NCI-H2227 (cell line): ENCODE measurements around the gene LRRC4B.

ENCODE experiments used
- DNase-seq: peaks from one replicate; lab custom pipeline; 2025; ENCODE audit not compliant: unreplicated experiment; lab: John Stamatoyannopoulos, UW

The LRRC4B gene

DNA sequence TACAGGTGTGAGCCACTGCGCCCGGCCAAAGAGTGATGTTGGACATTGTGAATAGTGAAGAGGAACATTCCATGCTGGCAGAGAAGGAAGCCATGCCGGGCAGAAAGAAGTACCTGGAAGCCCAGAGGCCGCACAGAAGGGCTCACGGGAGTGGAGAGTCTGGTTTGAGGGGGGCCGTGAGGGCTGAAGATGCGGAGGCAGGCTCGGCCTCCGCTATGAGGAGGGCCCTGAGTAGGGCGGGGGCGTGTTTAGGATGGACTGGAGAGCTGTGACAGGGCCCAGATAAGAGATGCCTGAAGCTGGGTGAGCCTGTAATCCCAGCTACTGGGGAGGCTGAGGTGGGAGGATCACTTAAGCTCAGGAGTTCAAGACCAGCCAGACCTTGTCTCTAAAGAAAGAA, 58.9 kb downstream of the LRRC4B start:
- DNase-seq = no peak

DNA sequence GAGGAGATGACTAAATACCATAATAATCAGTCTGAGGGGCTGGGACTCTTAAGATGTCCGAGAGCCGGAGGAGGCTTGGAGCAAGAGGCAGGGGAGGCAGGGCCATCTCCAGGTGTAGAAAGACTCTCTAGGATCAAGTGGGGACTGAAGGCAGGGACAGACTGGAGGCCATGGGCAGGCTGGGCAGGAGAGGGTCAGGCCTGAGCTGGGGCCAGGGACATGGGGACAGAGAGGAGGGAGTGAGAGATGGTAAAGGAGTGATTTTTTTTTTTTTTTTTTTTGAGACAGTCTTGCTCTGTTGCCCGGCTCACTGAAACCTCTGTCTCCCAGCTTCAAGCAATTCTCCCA, 59.4 kb downstream of the LRRC4B start:
- no peak for DNase-seq

DNA sequence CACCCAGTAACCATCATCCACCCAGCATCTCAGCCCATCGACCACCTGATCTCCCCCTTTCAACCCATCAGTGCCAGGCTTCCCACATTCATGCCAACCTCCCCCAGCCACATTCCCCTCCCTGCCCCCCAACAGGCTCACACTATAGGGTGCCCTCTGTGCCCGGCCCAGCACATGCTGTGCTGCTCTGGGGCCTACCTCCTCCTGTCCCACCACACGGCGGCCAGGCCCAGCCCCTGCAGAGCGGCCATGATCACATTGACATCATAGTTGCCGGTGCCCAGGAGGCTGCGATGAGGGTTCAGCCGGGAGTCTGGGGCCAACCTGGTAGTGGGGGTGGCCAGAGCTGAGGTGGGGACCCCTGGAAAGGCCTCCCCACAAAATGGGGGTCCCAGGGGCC, 60.9 kb downstream of the LRRC4B start:
- no peak for DNase-seq

DNA sequence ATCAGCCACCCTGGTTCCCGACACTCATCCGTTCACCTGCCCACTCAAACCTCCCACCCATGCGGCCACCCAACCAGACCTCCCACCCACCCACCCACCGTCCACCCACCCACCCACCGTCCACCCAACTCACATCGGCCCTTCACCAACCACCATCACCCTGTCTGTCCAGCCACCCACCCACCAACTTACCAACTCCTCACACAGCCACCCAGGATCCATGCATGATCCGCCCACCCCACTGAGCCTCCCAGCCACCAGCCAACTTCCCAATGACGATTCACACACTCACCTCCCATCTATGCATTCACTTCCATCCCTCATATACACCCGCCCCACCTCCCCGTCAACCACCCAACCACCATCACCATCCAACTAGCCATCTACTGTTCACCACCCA, 61.5 kb downstream of the LRRC4B start:
- DNase-seq = no peak

DNA sequence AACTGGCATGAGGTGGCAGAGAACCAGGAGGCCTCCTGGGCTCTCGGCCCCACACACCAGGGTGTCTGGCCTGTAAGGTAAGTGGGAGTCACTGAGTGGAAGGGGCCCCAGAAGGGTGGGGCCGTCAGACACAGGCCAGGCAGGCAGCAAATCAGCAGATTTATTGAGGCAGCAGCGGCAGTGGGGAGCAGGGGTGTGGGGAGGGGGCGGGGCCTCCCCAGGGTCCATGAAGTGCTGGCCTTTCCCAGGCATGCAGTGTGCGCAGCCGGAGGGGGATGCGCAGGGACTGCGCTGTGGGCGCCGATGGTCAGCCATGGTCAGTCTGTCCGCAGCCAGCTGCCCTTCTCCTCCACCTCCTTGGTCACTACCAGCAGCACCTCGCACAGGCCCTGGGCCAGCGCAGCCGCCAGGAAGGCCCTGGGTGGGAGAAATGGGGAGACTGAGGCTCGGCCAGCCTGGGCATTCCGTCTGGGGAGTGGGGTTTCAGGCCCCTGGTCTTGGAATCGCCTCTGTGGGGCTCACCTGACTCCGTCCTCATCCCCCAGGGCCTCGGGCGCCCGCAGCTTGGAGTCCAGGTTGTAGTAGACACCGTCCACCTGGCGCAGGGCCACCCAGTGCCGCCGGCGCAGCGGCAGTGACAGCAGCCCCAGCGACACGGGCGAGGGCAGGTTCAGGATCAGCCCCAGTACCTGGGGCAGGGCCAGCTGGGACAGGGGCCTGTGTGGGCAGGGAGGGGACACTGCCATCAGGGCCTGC, 62.2 kb downstream of the LRRC4B start:
- no peak for DNase-seq

DNA sequence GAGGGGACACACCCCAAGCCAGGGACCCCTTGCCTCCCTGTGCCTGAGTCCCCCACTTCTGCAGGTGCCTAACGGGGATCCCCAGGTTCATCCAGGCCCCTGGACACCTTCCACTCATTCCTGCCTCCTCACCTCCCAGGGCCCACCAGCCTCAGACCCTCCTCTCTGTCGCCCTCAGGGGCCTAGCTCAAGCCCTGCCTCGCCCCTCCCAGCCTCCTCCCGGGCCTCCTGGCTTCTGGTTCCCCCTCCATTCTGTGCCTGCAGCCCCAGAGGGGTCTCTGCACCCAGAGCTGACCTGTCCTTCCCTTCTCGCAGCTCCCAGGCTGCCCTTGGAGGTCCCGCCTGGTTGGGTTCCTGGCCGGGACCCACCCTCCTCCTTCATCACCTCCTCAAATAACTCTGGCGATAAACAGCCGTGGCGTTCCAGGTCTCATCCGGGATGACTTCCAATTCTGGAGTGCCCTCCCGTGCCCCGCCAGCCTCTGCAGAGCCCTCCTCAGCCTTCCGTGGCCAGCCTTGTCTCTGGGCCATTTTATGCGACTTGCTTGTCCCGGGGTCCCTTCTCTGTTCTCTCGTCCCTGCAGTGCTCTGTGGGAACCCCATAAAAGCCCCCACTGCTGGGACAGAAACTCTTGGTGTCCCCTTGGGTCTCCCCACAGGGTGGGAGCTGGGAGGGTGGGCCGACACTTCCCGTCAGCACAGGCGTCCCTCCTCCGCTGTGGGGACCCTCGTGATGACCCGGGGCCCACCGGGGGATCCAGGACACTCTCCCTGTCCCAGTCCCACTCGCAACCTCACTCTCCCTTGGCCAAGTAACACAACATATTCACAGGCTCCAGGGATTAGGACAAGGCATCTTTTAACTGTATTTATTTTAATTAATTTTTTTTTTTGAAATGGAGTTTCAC, 66.4 kb downstream of the LRRC4B start:
- no peak for DNase-seq

DNA sequence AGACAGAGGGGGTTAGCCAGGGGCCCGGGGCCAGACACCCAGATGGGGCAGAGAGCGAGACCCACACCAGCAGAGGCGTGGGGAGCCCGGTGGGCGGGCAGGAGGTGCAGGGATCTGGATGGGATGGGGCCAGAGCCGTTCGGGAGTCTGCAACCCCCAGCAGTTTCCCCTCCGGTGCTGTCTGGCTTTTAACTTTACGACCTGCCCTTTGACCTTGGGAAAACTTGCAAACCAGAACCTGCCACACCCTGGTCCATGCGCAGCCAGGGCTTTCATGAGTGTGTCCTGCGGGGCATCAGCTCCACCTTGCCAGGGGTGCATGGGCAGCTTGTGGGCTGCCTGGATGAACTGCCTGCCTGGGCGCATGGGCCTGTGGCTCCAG, 67.1 kb downstream of the LRRC4B start:
- DNase-seq = no peak

DNA sequence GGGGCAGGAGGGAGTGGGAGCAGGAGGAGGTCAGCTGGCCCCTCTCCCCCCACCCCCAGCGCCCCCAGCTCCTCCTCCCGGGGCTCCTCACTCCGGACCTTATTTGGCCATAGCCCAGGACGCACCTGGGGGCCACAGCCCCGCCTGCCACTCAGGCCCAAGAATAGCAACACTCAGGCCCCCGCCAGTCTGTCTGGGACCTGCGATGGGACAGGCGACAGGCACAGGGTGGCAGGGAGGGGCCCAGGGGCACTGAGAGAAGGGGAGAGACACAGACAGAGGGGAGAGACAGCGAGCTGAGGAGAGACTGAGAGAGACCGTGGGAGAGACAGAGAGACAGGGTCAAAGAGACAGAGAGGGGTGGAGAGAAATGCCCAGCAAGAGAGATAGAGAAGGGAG, 67.5 kb downstream of the LRRC4B start:
- no peak for DNase-seq

DNA sequence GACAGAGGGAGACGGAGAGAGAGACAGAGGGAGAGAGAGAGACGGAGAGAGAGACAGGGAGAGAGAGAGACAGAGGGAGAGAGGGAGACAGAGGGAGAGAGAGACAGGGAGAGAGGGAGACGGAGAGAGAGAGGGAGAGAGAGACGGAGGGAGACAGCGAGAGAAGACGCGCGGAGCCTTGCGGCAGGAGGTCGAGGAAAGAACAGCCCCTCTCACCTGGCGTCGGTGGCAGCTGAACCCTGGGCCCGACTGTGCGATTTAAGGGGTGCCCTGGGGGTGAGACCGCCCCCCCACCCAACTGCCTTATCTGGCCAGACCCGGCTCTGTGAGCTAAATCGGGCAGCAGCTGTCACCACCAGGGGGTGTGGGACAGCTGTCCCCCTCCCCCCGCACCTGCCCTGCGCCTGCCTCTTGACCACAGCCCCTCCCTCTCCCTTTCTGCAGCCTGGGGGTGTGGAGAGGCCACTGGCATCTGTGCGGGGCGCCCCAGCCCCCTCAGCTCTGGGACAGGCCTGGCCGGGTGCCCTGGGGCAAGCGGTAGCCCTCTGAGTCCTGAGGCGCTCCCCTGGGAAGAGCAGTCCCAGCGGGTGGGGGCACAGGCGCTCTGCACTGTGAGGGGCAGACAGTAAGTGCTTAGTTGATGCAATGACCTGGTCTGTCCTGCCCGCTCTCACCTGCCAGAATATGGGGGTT, 68.0 kb downstream of the LRRC4B start:
- DNase-seq = peak; percentile 24

DNA sequence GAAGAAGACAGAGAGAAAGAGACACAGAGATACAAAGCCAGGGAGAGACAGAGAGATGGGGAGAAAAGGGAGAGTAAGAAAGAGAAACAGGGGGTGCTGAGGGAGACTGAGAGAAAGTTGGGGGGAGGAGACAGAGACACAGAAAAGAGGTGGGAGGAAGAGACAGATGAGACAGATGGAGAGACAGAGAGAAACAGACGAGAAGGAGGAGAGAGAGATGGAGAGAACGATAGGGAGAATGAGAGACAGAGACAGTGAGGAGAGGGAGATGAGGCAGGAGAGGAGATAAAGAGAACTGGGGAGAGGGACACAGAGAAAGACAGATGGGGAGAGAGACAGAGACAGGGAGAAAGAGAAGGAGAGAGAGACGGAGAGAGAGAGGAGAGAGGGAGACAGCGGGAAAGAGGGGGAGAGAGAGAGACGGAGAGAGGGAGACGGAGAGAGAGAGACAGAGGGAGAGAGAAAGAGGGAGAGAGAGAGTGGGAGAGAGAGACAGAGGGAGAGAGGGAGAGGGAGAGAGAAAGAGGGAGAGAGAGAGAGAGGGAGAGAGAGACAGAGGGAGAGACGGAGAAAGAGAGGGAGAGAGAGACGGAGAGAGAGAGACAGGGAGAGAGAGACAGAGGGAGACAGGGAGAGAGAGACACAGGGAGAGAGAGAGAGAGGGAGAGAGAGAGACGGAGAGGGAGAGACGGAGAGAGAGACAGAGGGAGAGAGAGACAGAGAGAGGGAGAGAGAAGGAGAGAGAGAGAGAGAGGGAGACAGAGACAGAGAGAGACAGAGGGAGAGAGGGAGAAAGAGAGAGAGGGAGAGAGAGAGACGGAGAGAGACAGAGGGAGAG, 69.8 kb downstream of the LRRC4B start:
- no peak for DNase-seq

DNA sequence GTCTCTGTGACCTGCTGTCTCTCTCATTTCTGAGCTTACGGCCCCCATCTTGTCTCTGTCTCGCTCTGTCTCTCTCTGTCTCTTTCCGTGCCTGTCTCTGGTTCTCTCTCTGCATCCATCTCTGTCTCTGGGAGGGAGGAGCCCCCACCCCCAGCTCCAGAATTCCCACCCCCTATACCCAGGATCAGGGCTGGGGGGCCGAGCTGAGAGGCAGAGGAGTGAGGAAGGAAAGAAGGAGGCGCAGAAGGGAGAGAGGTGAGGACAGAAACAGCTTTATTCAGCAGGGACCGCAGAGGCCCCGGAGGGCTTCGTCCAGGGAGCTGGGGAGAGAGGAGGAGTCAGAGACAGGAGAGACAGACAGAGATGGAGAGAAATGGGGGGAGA, 71.2 kb downstream of the LRRC4B start:
- no peak for DNase-seq

DNA sequence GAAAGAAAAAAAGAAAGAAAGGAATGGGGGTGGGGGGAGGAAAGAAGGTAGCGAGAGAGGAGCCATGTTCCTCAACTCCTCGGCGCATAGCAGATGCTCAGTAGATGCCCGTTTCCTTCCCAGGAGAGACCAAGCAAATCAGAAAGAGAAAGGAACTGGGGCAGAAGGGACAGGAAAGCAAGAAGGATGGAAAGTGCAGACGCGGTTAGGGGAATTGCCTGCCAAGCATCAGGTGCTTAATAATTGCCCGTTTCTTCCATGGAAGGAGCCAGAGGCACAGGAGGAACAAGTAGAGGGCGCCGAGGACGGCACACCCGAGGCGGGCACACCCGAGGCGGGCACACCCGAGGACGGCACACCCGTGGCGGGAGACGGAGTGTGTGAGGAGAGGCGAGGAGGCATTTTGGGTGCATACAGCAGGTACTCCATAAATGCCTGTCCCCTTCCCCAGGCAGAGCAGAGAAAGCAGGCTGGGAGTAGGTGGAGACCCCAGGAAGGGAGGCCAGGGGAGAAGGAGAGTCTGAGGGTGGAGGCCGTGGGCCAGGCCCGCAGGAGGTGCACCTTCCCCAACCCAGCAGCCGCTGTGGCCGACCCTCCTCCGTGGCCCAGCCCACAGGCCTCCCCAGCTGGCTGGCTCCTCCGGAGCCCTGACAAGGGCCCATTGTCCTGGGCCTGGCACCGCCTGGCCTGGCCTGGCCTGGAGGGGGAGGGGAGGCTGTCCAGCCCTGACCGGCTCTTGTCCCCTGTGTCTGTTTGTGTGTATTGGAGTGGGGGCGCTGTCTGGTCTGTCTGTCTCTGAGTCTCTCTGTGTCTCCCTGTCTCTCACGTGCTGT, 71.8 kb downstream of the LRRC4B start:
- DNase-seq = no peak

DNA sequence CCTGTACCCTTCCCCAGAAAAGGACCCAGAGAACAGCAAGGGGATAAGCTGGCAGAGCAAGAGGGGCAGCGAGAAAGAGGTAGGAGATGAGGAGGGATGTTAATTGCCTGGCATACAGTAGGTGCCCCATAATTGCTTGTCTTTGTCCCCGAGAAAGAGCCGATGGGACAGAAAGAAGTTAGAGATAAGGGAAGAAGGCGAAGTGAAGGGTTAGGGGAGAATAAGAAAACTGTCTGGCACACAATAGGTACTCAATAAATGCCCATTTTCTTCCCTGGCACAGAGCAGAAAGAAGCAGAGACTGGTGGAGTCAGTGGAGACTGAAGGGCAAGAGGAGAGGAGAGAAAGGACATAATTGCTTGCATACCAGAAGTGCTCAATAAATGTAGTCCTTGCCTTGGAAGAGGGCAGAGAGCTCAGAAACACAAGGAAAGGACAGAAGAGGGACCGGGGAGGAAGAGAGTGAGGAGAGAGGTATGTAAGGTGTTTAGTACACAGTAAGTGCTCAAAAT, 73.2 kb downstream of the LRRC4B start:
- DNase-seq = no peak

DNA sequence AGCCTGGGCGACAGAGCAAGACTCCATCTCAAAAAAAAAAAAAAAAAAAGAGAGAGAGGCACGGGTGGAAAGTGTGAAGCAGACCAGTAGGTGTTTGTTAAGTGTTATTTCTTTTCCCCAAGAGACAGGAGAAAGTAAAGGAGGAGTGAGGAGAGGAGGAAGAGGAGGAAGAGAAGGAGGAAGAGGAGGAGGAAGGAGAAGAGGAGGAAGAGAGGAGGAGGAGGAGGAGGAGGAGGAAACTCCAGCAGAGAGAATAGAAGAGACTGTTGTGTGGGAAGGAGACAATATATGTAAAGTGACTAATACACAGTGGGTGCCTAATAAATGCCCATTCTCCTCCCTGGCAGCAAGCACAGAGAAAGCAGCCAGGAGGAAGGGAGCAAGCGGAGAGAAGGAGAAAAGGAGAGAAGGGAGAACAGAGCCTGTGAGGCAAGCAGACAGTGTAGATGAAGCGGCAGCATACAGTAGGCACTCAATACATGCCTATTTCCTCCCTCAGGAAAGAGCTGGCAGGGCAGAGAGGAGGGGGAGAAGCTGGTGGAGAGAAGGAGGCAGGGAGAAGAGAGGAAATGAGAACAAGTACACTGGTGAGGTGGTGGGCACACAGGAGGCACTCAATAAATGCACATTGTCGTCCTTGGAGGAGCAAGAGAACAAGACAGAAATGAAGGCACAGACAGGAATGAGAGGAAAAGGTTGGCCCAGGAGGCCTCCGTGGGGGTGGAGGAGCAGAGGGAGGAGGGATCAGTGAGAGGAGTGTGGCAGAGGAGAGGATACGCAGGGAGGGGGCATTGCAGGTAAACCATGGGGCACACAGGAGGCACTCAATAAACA, 73.8 kb downstream of the LRRC4B start:
- DNase-seq = no peak

DNA sequence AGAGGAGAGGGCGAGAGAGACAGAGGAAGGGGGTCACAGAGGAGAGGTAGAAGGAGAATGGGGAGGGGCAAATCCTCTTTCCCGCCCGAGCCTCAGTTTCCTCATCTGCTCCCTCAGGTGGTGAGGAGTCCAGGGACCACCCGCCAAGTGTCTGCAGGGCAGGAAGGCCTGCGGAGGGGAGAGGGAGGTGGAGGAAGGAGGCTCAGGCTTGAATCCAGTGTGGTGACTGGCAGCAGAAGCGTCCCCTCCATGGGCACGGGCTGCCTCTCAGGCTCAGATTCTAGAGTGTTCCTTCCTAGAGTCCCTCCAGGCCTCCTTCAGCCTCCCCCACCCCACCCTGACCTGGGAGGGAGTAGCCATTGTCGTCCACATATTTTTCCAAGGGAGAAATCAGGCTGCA, 75.1 kb downstream of the LRRC4B start:
- no peak for DNase-seq

DNA sequence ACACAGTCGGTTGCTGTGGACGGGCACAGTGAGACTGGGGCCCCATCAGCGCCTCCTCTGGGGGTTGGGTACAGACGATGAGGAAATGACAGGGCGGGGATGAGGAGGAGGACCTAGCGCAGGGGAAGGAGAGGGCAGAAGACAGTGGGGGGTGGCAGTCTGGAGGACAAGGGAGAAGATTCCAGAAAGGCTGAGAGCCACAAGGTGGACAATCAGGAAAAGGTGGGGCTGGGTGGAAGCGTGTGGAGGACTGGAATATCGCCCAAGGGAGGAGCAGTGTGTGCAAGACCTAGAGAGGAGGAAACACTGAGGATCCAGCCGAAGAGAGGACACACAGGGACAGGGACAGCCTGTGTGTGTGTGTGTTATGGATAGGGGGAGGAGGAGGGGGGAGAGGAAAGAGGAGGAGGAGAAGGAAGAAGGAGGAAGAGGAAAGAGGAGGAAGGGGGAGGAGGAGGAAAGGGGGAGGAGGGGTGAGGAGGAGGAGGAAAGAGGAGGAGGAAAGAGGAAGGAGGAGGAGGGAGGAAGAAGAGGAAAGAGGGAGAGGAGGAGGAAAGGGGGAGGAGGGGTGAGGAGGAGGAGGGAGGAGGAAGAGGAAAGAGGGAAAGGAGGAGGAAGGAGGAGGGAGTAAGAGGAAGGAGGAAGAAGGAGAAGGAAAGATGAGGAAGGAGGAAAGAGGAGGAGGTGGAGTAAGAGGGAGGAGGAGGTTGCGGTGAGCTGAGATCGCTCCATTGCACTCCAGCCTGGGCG, 75.8 kb downstream of the LRRC4B start:
- no peak for DNase-seq

DNA sequence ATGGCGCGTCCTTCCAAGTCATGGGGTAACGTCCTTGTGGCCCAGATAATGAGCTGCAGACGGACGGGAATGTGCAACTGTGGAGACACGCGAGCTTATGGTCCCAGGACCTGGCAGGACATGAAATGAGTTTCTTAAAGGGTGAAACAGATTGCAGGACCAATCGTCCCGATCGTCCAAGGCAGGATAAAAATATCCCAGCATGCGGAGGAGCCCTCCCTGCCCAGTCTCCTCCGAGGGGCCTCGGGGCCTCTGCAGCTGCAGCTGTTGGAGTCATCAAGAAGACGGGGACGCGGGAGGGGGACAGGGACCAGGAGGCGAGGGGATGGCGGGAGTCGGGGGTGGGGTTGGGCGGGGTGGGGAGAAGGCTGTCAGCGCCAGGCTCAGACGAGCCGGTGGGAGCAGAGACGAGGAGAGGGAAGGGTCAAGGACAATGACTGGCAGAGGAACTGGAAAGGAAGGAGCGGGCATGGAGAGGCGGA, 77.2 kb downstream of the LRRC4B start:
- no peak for DNase-seq

DNA sequence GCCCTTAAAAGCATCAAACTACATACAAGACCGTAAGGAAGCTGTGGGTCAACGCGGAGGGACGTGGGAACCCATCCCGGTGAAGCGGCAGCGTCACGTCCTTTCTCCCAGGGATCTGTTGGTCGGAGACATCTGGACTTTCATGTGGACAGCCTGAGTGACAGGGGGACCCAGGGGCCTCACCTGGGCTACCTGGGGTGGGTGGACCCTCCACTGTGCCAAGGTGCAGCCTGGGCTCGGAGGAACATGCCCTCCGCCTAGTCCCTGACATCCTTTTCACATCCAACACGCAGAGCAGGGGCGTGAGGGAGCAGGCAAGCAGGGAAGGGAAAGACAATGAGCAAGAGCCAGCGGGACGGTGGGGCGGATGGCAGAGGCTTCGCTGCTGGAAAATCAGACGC, 77.8 kb downstream of the LRRC4B start:
- no peak for DNase-seq
